Activated naive CD4-positive, alpha-beta T cell treated with anti-CD3 and anti-CD28 coated beads, Interleukin-2, amount 50 U/mL, for 72 hours (primary cell): ENCODE data around the gene TP53BP1. TPM values are rescaled to one million over a fixed set of nuclear protein-coding genes. Genes with fewer than 3 reads are reported as not detected.
"Not testable (repeated sequence)": the region's sequence is repeated elsewhere in the genome, so short reads cannot be mapped to it uniquely, and the experiment has no call there.

Experiments
- ATAC-seq, 2 donors: fragments of 150-1000 bp; cut with Tn5 transposase; 2 replicates each; pipeline ENCODE4 v1.10.0; 2021; ENCODE audit warnings: mild to moderate bottlenecking in 2 of 2, moderate library complexity in 2 of 2
- DNase-seq, 2 donors: peaks; one replicate each; pipeline ENCODE4 v3.0.0; 2021 to 2022; ENCODE audit warnings: low spot score in 2 of 2
- H3K27ac Mint-ChIP-seq, 2 donors: one replicate each; pipeline ENCODE4 v1.8.0; 2022; ENCODE audit warnings: mild to moderate bottlenecking in 2 of 2, mixed read lengths in 2 of 2
- H3K36me3 Mint-ChIP-seq, 2 donors: one replicate each; pipeline ENCODE4 v1.8.0; 2022; ENCODE audit warnings: mixed read lengths in 2 of 2
- H3K9me3 Mint-ChIP-seq, 2 donors: one replicate each; pipeline ENCODE4 v1.8.0; 2022; ENCODE audit warnings: mixed read lengths in 2 of 2
- total RNA-seq, 2 donors: library from RNA; stranded (reverse); gene quantifications; one replicate each; pipeline ENCODE4 v1.2.3, GENCODE V29; 2022

Gene TP53BP1
- total RNA-seq, 2 donors from 2014 or later, result 24.0 to 35.9 TPM

GRCh38 chr15:43410572-43411214 lies 82.3 kb downstream of the TP53BP1 start:
- ATAC-seq (no peak), DNase-seq (no peak)
- H3K27ac Mint-ChIP-seq, result peak overlapping the region in 1 of 2 donors; percentile 32
- H3K36me3 Mint-ChIP-seq, result peaks cover 0 to 11% of the 10 kb centered on the region in 2 donors
- H3K9me3 Mint-ChIP-seq, result no peaks in the 10 kb centered on the region

- ATAC-seq, result no peak
- H3K36me3 Mint-ChIP-seq, result peaks cover 0 to 6% of the 10 kb centered on the region in 2 donors
Observed at GRCh38 chr15:43408789-43409188, 84.2 kb downstream of the TP53BP1 start.

GRCh38 chr15:43406808-43407207 lies 86.1 kb downstream of the TP53BP1 start:
- Mint-ChIP-seq H3K27ac (no peak overlapping the region), H3K9me3 (no peaks in the 10 kb centered on the region), H3K36me3 (peaks cover 0 to 6% of the 10 kb centered on the region in 2 donors)
- ATAC-seq, result no peak
- DNase-seq, result no peak

More at GRCh38 chr15:43408789-43409188, 84.2 kb downstream of the TP53BP1 start:
- DNase-seq, result no peak
- Mint-ChIP-seq H3K9me3 (no peaks in the 10 kb centered on the region), H3K27ac (peak overlapping the region in 1 of 2 donors; percentile 16)

GRCh38 chr15:43406189-43406588 lies 86.8 kb downstream of the TP53BP1 start:
- ATAC-seq (no peak), DNase-seq (no peak)
- no peaks in the 10 kb centered on the region for H3K9me3 Mint-ChIP-seq
- H3K36me3 Mint-ChIP-seq, result peaks cover 0 to 8% of the 10 kb centered on the region in 2 donors
- H3K27ac Mint-ChIP-seq, result no peak overlapping the region

GRCh38 chr15:43404130-43404529 lies 88.8 kb downstream of the TP53BP1 start:
- no peaks in the 10 kb centered on the region for H3K9me3 Mint-ChIP-seq
- peak overlapping the region in 1 of 2 donors; percentile 94 for H3K27ac Mint-ChIP-seq
- H3K36me3 Mint-ChIP-seq, result peaks cover 4 to 10% of the 10 kb centered on the region in 2 donors
- DNase-seq, result no peak
- ATAC-seq, result no peak

- no peak for DNase-seq
- H3K9me3 Mint-ChIP-seq, result no peaks in the 10 kb centered on the region
- no peak for ATAC-seq
- H3K27ac Mint-ChIP-seq, result no peak overlapping the region
- H3K36me3 Mint-ChIP-seq, result peaks cover 4 to 9% of the 10 kb centered on the region in 2 donors
Observed at GRCh38 chr15:43403616-43404015, 89.3 kb downstream of the TP53BP1 start.

GRCh38 chr15:43402255-43402654 lies 90.7 kb downstream of the TP53BP1 start:
- H3K9me3 Mint-ChIP-seq, result no peaks in the 10 kb centered on the region
- ATAC-seq (no peak), DNase-seq (no peak)
- no peak overlapping the region for H3K27ac Mint-ChIP-seq
- H3K36me3 Mint-ChIP-seq, result peaks cover 4 to 5% of the 10 kb centered on the region in 2 donors

GRCh38 chr15:43393592-43393991 lies 99.4 kb downstream of the TP53BP1 start:
- not testable (repeated sequence) for H3K9me3 Mint-ChIP-seq, H3K27ac Mint-ChIP-seq, DNase-seq, ATAC-seq
- peaks cover 16 to 31% of the 10 kb centered on the region in 2 donors for H3K36me3 Mint-ChIP-seq

- H3K9me3 Mint-ChIP-seq, result no peaks in the 10 kb centered on the region
- ATAC-seq (no peak), DNase-seq (no peak)
- H3K36me3 Mint-ChIP-seq, result peaks cover 16 to 32% of the 10 kb centered on the region in 2 donors
- H3K27ac Mint-ChIP-seq, result peak overlapping the region in 1 of 2 donors; percentile 51
Observed at GRCh38 chr15:43390723-43391122, 102.2 kb downstream of the TP53BP1 start.

- Mint-ChIP-seq H3K36me3 (peaks cover 15 to 16% of the 10 kb centered on the region in 2 donors), H3K9me3 (no peaks in the 10 kb centered on the region), H3K27ac (no peak overlapping the region)
- DNase-seq (no peak), ATAC-seq (no peak)
Observed at GRCh38 chr15:43383070-43383469, 109.9 kb downstream of the TP53BP1 start.

GRCh38 chr15:43382310-43382709 lies 110.6 kb downstream of the TP53BP1 start:
- Mint-ChIP-seq H3K36me3 (peaks cover 22 to 23% of the 10 kb centered on the region in 2 donors), H3K27ac (no peak overlapping the region), H3K9me3 (no peaks in the 10 kb centered on the region)
- no peak for ATAC-seq
- DNase-seq, result no peak

GRCh38 chr15:43378601-43379000 lies 114.4 kb downstream of the TP53BP1 start:
- H3K36me3 Mint-ChIP-seq, result peaks cover 15 to 25% of the 10 kb centered on the region in 2 donors
- no peak overlapping the region for H3K27ac Mint-ChIP-seq
- DNase-seq (no peak), ATAC-seq (no peak)
- no peaks in the 10 kb centered on the region for H3K9me3 Mint-ChIP-seq

GRCh38 chr15:43376017-43376705 lies 116.8 kb downstream of the TP53BP1 start:
- Mint-ChIP-seq H3K36me3 (peaks cover 22 to 25% of the 10 kb centered on the region in 2 donors), H3K27ac (no peak overlapping the region), H3K9me3 (no peaks in the 10 kb centered on the region)
- ATAC-seq, result peak; percentile 33 to 64
- DNase-seq, result peak in 1 of 2 donors; percentile 27

GRCh38 chr15:43370975-43371974 lies 121.7 kb downstream of the TP53BP1 start, which contains the start of the genes TUBGCP4 and ZSCAN29:
Gene TUBGCP4 (plus strand): TSS chr15:43371101. CDS start chr15:43371355, 254 bp downstream.
Gene ZSCAN29 (minus strand): TSS chr15:43371043. CDS start chr15:43369913, 1,130 bp downstream.
- ATAC-seq (peak; percentile 92 to 93), DNase-seq (peak; percentile 83 to 91)
- H3K9me3 Mint-ChIP-seq, result peaks cover 11 to 13% of the 10 kb centered on the region in 2 donors
- peak within 1 kb of the TSS; percentile 93 to 96 for H3K27ac Mint-ChIP-seq
- peaks cover 41 to 47% of the 10 kb centered on the region in 2 donors for H3K36me3 Mint-ChIP-seq

- ATAC-seq (peak; percentile 60 to 66), DNase-seq (peak in 1 of 2 donors; percentile 9)
- peaks cover 47 to 50% of the 10 kb centered on the region in 2 donors for H3K36me3 Mint-ChIP-seq
Observed at GRCh38 chr15:43370310-43370974, 122.5 kb downstream of the TP53BP1 start.

More at GRCh38 chr15:43370310-43370974, 122.5 kb downstream of the TP53BP1 start:
- Mint-ChIP-seq H3K9me3 (peaks cover 14 to 18% of the 10 kb centered on the region in 2 donors), H3K27ac (peak overlapping the region; percentile 93 to 96)
